OCI-LY7 (cell line): ENCODE results near the gene MYL3.

Experiments used
- CTCF ChIP-seq: fragments of 200-600 bp; sonication (generic); conservative IDR thresholded peaks from 2 replicates; pipeline ENCODE4 v1.5.1; 2014; ENCODE audit warnings: mild to moderate bottlenecking, antibody characterized with exemption, low read length, moderate library complexity, mixed read lengths
- EZH2phosphoT487 ChIP-seq: fragments of 200-600 bp; sonication (generic); IDR thresholded peaks from 2 replicates; pipeline ENCODE4 v1.6.1; 2018; ENCODE audit warnings: low read depth, borderline replicate concordance, mild to moderate bottlenecking, mixed run types, antibody characterized with exemption, low read length, moderate library complexity, mixed read lengths

GRCh38 chr3:46821553-46821952, 41.7 kb downstream of the MYL3 start:
- no peak for TF ChIP-seq CTCF
- TF ChIP-seq EZH2phosphoT487, result no peak
